ENCODE results near the gene ZNF649.

DNA sequence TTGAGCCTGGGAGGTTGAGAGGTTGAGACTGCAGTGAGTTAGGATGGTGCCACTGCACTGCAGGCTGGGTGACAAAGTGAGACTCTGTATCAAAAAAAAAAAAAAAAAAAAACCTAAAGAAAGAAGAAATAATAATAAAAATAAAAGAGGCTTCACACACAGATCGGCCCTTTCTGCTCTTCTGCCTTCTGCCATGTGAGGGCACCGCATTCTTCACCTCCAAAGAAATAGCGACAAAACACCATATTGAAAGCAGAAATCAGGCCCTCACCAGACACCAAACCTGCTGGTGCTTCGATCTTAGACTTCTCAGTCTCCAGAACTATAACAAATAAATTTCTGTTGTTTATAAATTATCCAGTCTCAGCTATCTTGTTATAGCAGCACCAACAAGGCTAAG is 3.0 kb downstream of the ZNF649 start:
- TF ChIP-seq, protein P1, sequence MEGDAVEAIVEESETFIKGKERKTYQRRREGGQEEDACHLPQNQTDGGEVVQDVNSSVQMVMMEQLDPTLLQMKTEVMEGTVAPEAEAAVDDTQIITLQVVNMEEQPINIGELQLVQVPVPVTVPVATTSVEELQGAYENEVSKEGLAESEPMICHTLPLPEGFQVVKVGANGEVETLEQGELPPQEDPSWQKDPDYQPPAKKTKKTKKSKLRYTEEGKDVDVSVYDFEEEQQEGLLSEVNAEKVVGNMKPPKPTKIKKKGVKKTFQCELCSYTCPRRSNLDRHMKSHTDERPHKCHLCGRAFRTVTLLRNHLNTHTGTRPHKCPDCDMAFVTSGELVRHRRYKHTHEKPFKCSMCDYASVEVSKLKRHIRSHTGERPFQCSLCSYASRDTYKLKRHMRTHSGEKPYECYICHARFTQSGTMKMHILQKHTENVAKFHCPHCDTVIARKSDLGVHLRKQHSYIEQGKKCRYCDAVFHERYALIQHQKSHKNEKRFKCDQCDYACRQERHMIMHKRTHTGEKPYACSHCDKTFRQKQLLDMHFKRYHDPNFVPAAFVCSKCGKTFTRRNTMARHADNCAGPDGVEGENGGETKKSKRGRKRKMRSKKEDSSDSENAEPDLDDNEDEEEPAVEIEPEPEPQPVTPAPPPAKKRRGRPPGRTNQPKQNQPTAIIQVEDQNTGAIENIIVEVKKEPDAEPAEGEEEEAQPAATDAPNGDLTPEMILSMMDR (IDR thresholded peaks at IDR 0.05; ENCODE audit: low read depth, low read length), result no peak
- no peak for TF ChIP-seq POLR2A (IDR thresholded peaks at IDR 0.05; ENCODE audit: extremely low read depth, insufficient read length)
- no peak for TF ChIP-seq MAX (IDR thresholded peaks at IDR 0.05; ENCODE audit: low read depth, low read length)

All from NB4 (cell line).